Nephron (organoid): ENCODE measurements around the gene LGI4.

ENCODE experiments used
- H3K27ac Mint-ChIP-seq, 3 experiments: 2 replicates each; pipeline ENCODE4 v1.8.0; 2020; ENCODE audit warnings: mixed read lengths in 3 of 3, mild to moderate bottlenecking in 2 of 3, moderate library complexity in 1 of 3
- H3K27me3 Mint-ChIP-seq: 2 replicates; pipeline ENCODE4 v1.8.0; 2021; ENCODE audit warnings: low read depth, mild to moderate bottlenecking, moderate library complexity, mixed read lengths
- H3K36me3 Mint-ChIP-seq: 2 replicates; pipeline ENCODE4 v1.8.0; 2020; ENCODE audit warnings: low read depth, mixed read lengths
- H3K4me1 Mint-ChIP-seq: 2 replicates; pipeline ENCODE4 v1.8.0; 2020; ENCODE audit warnings: mixed read lengths
- H3K4me3 Mint-ChIP-seq, 3 experiments: 2 replicates each; pipeline ENCODE4 v1.8.0; 2020; ENCODE audit warnings: mild to moderate bottlenecking in 3 of 3, mixed read lengths in 3 of 3, moderate library complexity in 2 of 3
- H3K9me3 Mint-ChIP-seq: 2 replicates; pipeline ENCODE4 v1.8.0; 2020; ENCODE audit warnings: mixed read lengths
- TF ChIP-seq, protein P1 (sequence below), 3 experiments: fragments of 200-600 bp; sonication (generic); IDR thresholded peaks; one replicate each; pipeline ENCODE4 v1.5.0; 2021; ENCODE audit warnings: antibody characterized with exemption in 3 of 3; ENCODE audit not compliant: unreplicated experiment in 3 of 3

LGI4 gene

DNA sequence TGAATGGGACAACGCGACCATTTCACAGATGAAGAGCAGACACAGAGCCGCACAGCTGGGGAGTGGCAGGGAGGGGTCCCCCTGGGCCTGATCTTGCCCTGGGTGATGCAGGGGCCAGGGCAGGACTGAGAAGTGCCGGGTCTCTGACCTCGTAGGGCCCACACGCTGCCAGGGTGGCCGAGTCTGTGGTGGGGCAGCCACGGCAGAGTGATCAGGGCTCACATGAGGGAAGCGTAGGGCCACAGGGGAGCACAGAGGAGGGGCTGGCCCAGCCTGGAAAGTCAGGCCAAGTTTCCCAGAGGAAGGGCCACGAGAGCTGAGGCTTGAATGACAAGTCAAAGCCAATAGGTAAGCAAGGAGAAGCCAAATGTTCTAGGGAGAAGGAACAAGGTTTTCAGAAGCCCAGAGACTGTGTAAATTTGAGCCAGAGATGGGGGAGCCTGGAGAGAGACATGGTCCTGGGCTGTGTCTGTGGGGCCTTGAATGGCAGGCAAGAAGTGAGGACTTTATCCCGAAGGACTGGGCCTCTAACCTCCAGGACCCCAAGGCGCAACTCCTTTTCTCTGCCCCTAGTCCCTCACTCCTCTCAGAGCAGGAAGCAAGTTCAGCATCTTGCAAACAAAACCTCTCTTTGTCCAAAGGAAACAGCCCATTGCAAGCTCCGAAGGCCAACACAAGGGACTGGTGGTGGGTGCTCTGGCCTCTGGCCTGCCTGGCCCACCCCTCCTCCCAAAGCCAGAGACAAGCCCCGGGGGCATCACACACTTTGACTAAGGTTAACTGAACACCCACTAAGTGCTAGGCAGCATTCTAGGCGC is 51.0 kb downstream of the LGI4 start:
- H3K9me3 Mint-ChIP-seq, result peaks cover 3% of the 10 kb centered on the region
- no peaks in the 10 kb centered on the region for H3K36me3 Mint-ChIP-seq
- no peaks in the 10 kb centered on the region for H3K4me1 Mint-ChIP-seq
- no peak overlapping the region for H3K27ac Mint-ChIP-seq
- TF ChIP-seq, protein P1, sequence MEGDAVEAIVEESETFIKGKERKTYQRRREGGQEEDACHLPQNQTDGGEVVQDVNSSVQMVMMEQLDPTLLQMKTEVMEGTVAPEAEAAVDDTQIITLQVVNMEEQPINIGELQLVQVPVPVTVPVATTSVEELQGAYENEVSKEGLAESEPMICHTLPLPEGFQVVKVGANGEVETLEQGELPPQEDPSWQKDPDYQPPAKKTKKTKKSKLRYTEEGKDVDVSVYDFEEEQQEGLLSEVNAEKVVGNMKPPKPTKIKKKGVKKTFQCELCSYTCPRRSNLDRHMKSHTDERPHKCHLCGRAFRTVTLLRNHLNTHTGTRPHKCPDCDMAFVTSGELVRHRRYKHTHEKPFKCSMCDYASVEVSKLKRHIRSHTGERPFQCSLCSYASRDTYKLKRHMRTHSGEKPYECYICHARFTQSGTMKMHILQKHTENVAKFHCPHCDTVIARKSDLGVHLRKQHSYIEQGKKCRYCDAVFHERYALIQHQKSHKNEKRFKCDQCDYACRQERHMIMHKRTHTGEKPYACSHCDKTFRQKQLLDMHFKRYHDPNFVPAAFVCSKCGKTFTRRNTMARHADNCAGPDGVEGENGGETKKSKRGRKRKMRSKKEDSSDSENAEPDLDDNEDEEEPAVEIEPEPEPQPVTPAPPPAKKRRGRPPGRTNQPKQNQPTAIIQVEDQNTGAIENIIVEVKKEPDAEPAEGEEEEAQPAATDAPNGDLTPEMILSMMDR (IDR thresholded peaks at IDR 0.05; ENCODE audit: unreplicated experiment in 3 of 3), result no peak
- peaks cover 8% of the 10 kb centered on the region for H3K27me3 Mint-ChIP-seq
- H3K4me3 Mint-ChIP-seq, result no peak overlapping the region

DNA sequence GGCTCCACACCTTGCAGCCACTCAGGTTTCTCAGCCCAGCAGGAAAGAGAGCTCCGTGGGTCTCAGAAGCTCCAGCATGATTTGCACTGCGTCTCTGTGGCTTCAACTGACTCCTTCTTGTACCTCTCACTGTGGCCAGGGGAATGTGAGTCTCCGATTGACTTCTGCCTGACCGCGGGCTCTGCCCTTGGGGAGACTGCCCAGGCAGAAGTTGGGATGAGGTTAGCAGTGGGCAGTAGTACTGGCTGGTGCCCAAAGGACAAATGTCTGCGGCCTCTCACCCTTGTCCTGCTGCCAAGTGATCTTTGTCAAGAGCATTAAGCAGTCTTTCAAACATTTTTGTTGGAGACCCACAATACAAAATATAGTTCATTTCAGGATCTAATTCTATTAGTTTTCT is 53.7 kb downstream of the LGI4 start:
- no peaks in the 10 kb centered on the region for H3K4me1 Mint-ChIP-seq
- H3K27me3 Mint-ChIP-seq, result peaks cover 12% of the 10 kb centered on the region
- H3K4me3 Mint-ChIP-seq, result no peak overlapping the region
- TF ChIP-seq, protein P1 (IDR thresholded peaks at IDR 0.05; ENCODE audit: unreplicated experiment in 3 of 3), result no peak
- no peak overlapping the region for H3K27ac Mint-ChIP-seq
- H3K9me3 Mint-ChIP-seq, result peaks cover 3% of the 10 kb centered on the region
- no peaks in the 10 kb centered on the region for H3K36me3 Mint-ChIP-seq

DNA sequence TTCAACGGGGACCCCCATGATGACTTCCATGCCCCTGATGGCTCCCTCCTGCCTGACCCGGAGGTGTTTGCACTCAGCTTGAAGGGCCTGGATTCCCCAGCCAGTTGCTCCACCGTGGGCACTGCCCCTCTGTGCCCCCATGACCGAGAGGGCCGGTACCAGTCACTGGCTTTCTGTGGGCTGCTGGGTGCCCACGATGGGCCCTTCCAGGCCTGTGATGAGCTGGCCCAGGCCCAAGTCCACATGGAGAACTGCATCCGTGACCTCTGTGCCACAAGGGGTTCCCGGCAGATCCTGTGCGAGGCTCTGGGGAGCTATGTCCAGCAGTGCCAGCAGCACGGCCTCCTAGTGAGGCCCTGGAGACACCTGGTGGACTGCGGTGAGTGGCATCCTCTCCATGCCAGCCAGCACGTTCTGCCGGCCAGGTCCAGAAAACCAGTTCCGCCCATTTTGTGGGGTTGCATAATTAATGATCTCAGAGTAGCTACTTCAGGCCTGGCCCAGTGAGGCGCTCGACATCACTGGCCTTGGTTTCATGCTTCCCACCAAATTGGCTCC is 54.2 kb downstream of the LGI4 start:
- H3K27ac Mint-ChIP-seq, result no peak overlapping the region
- peaks cover 12% of the 10 kb centered on the region for H3K27me3 Mint-ChIP-seq
- H3K4me1 Mint-ChIP-seq, result no peaks in the 10 kb centered on the region
- no peaks in the 10 kb centered on the region for H3K36me3 Mint-ChIP-seq
- TF ChIP-seq, protein P1 (IDR thresholded peaks at IDR 0.05; ENCODE audit: unreplicated experiment in 3 of 3), result no peak
- no peak overlapping the region for H3K4me3 Mint-ChIP-seq
- peaks cover 3% of the 10 kb centered on the region for H3K9me3 Mint-ChIP-seq

DNA sequence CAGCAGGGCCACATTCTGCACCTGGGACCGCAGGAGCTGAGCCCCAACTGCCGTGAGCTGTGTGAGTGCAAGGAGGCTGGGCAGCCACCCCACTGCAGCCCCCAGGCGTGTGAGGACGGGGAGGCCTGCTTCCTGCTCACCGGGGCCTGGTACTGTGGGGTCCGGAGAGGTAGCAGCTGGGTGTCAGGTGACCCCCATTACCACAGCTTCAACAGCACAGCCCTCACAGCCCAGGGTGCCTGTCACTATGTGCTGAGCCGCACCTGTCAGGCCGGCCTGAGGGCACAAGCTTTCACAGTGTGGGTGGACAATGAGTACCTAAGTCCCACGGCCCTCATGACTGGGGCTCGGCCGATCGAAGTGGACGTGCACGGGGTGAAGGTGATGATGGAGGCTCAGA is 55.0 kb downstream of the LGI4 start:
- H3K4me3 Mint-ChIP-seq, result no peak overlapping the region
- H3K9me3 Mint-ChIP-seq, result peaks cover 3% of the 10 kb centered on the region
- H3K27me3 Mint-ChIP-seq, result peaks cover 13% of the 10 kb centered on the region
- TF ChIP-seq, protein P1 (IDR thresholded peaks at IDR 0.05; ENCODE audit: unreplicated experiment in 3 of 3), result no peak
- no peaks in the 10 kb centered on the region for H3K4me1 Mint-ChIP-seq
- no peaks in the 10 kb centered on the region for H3K36me3 Mint-ChIP-seq
- H3K27ac Mint-ChIP-seq, result no peak overlapping the region

DNA sequence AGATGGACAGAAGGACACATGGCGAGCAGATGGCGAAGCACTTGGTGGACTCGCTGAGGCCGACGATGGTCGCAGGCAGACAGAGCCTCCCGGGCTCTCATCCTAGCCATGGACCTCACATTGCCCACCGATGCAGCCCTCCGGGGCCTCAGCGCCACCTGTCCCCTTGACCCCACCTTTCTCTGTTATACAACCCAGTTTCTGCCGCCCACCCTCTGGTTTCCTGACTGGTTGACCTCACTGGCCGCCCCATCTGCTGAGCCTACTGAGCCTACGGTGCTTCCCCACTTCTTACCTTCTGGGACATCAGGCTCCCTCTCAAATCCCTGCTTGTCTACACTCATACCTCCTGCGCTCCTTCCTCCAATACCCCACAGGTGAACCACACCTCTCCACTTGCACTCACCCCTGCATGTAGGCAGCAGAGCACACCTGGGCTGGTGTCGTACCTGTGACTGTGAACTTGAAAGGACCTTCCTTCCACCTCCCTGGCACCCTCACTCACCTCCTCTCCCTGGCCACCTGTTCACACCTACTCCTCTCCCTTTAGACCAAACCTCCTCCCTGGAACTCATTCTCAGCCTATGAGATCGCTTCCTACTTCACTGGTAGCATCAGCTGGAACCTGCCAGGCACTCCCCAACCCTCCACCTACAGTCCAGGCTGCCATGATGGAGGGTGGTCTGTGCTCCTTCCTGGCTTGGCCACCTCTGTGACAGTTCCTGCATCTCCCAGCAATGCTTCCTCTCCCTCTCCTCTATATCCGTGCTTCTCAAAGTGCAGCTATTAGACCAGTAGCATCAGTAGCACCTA is 57.2 kb downstream of the LGI4 start:
- H3K4me1 Mint-ChIP-seq, result no peaks in the 10 kb centered on the region
- H3K27me3 Mint-ChIP-seq, result peaks cover 11% of the 10 kb centered on the region
- peaks cover 2% of the 10 kb centered on the region for H3K9me3 Mint-ChIP-seq
- H3K27ac Mint-ChIP-seq, result no peak overlapping the region
- no peak overlapping the region for H3K4me3 Mint-ChIP-seq
- TF ChIP-seq, protein P1 (IDR thresholded peaks at IDR 0.05; ENCODE audit: unreplicated experiment in 3 of 3), result no peak
- no peaks in the 10 kb centered on the region for H3K36me3 Mint-ChIP-seq
